Purkinje cell (primary cell): Measurements from ENCODE around the gene UBAP1. TPM values are rescaled to one million over a fixed set of nuclear protein-coding genes. Genes with fewer than 3 reads are reported as not detected.

ENCODE experiments used
- polyA plus RNA-seq: library from polyadenylated mRNA; unstranded; fragments of >200 nt; fragmentation: Nextera tagmentation; gene quantifications from 2 replicates; pipeline ENCODE4 v1.2.1, GENCODE V29; 2014

UBAP1 gene
- polyA plus RNA-seq: 12.3 and 19.3 TPM in 2 replicates

DNA sequence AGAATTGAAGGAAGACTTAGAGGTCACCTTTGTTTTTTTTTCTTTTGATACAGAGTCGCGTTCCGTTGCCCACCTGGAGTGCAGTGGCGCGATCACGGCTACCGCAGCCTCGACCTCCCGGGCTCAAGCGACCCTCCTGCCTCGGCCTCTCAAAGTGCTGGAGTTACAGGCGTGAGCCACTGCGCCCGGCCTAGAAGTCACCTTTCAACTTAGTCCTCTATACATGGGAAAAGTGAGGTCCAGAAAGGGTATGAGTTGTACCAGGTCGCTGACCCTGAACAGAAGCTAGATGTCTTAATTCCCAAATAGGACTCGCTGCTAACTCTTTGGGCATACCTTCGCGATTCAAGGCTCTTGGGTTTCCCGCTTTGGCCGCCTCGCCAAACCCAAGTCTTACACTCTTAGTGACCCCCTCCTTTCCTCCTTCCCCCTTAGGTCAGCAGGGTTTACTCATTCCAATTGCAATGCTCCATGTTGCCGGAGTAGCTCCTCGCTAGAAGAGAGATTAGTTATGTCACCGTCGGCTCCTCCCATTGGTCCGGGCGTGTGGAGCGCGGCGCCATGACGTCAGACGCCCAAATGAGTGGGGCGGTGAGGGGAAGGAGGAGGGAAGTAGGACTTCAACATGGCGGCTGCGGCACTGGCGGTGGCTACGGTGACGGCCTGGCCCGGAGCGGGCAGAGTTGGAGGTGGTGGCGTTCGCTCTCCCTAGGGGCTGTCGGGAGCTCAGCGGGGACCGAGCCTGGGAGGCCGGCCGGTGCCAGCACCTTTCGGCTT lies at the start of gene UBAP1:
TSS of gene UBAP1 (plus strand) at position 608 of the 777 bp plus-strand sequence. CDS start 41,872 bp downstream, outside the sequence.

Other genes starting within 250 kb of the UBAP1 start
- 7.0 and 10.3 TPM in 2 replicates for gene UBAP2, start 130.2 kb upstream of the UBAP1 start, polyA plus RNA-seq
- 2.5 and 5.9 TPM in 2 replicates for gene DCAF12, start 52.3 kb upstream of the UBAP1 start, polyA plus RNA-seq
- gene KIF24, start 150.2 kb downstream of the UBAP1 start, polyA plus RNA-seq: 0.07 and 0.23 TPM in 2 replicates
- 58.5 and 67.5 TPM in 2 replicates for gene NUDT2, start 150.5 kb downstream of the UBAP1 start, polyA plus RNA-seq
- gene MYORG, start 197.9 kb downstream of the UBAP1 start, polyA plus RNA-seq: 1.4 and 1.7 TPM in 2 replicates